Esophagus muscularis mucosa (tissue), 4 donors: ENCODE results near the gene ATP8B1.

Source experiments
- EP300 ChIP-seq: sonication (generic); formaldehyde crosslinking; IDR thresholded peaks from one replicate; pipeline ENCODE4 v1.6.1; 2017; ENCODE audit warnings: antibody characterized with exemption
- POLR2A ChIP-seq: fragments of 450-650 bp; IDR thresholded peaks from one replicate; pipeline ENCODE4 v1.6.1; 2017; ENCODE audit warnings: antibody characterized with exemption, moderate library complexity, mild to moderate bottlenecking, low read depth
- POLR2AphosphoS5 ChIP-seq, 2 donors: sonication (generic); formaldehyde crosslinking; IDR thresholded peaks; one replicate each; pipeline ENCODE4 v1.6.1; 2017; ENCODE audit warnings: antibody characterized with exemption in 2 of 2
- TF ChIP-seq, protein P1 (sequence below), 3 experiments: fragments of 200-600 bp in 2 of 3; fragments of 450-650 bp in 1 of 3; sonication (generic) in 2 of 3; IDR thresholded peaks; one replicate each; pipeline ENCODE4 v1.5.1; 2017 to 2019; ENCODE audit warnings: antibody characterized with exemption in 3 of 3, mild to moderate bottlenecking in 2 of 3, moderate library complexity in 1 of 3

DNA sequence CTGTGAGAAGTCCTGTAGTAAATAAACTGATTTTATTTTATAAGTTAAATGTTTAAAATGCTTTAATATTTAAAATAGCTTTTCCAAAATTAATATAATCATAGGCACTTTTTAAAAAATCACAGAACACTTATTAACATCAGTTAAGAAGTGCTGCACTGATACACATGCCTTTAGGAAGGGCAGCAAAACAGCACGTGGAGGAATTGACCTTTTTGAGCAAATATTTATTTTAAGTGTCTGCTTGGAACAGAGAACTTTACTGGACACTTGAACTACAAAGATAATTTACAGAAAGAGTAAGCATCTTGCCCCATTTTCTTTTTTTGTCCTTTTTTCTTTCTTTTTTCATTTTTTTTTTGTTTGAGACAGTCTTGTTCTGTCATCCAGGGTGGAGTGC, 93.8 kb downstream of the ATP8B1 start:
- TF ChIP-seq, protein P1, sequence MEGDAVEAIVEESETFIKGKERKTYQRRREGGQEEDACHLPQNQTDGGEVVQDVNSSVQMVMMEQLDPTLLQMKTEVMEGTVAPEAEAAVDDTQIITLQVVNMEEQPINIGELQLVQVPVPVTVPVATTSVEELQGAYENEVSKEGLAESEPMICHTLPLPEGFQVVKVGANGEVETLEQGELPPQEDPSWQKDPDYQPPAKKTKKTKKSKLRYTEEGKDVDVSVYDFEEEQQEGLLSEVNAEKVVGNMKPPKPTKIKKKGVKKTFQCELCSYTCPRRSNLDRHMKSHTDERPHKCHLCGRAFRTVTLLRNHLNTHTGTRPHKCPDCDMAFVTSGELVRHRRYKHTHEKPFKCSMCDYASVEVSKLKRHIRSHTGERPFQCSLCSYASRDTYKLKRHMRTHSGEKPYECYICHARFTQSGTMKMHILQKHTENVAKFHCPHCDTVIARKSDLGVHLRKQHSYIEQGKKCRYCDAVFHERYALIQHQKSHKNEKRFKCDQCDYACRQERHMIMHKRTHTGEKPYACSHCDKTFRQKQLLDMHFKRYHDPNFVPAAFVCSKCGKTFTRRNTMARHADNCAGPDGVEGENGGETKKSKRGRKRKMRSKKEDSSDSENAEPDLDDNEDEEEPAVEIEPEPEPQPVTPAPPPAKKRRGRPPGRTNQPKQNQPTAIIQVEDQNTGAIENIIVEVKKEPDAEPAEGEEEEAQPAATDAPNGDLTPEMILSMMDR (IDR thresholded peaks at IDR 0.05), result no peak
- TF ChIP-seq POLR2AphosphoS5 (IDR thresholded peaks at IDR 0.05) (no peak), EP300 (no peak), POLR2A (no peak)
